GM19467 (cell line): Measurements from ENCODE around the gene TTLL11.
"Not testable (repeated sequence)": the region's sequence is repeated elsewhere in the genome, so short reads cannot be mapped to it uniquely, and the experiment has no call there.

Experiments
- ATAC-seq: cut with Tn5 transposase; IDR thresholded peaks from one replicate; pipeline ENCODE4 v1.9.1; 2021; ENCODE audit warnings: mild to moderate bottlenecking, moderate library complexity; ENCODE audit not compliant: unreplicated experiment

TTLL11 gene

DNA sequence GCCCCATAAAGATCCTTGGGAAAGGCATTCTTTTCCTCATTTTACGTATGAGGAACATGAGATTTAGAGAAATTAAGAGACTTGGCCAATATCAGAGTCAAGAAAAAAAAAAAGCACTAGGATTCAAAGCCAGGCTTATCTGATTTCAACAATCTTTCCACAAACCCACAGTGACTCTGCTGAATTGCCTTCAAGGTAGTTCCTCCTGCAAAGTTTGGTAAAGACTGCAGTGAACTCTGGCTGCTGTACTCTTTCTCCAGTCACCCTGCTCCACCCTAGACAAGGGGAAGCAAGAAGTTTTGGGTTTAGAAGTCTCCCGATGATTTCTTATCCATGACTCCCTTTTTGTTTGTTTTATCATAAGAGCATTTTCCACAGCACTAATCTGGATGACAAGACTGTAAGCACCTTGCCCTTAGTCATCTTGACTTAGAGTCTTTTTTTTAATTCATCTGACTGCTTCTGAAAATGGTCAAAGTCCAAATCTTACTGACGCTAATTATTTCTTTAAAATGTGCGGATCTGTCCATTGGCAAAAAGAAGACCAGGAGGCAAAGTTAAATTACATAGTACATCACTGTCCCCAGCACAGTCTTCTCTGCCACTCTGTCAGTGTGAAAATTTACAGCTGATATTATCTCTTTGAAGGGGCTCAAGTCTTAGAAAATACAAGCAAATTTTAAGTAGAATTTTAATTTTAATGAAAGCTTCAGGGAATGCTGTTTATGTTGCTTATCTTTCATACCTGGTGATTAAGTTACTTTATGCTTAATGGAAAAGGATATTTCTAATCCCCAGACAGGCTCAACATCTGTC, 180.1 kb downstream of the TTLL11 start:
- no peak for ATAC-seq

DNA sequence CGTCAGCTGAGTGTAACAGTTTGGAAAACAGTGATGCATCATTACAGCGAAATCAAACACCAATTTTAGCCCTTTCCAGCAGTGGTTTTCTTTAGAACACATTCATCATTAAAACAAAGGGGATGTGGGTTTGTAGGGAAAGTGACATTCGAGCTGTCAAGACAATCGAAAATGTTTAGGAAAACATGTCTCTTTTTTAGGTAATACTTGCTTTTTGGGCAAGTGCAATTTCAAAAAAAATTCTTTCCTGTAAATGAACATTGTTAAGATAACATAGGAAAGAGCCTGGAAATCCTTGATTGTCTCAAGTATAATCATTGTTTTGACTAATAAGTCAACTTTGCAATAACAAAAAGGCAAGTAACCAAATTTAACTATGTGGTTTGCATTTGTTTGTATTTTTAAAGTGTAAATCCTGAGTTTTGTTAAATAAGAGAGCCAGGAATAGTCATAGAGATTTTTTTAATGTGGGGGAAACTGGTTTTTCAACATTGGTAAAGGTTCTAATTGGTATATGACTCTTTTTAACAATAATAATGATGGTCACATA, 182.5 kb downstream of the TTLL11 start:
- ATAC-seq: no peak

GRCh38 chr9:121909111-121909510, 184.0 kb downstream of the TTLL11 start:
- no peak for ATAC-seq

GRCh38 chr9:121906074-121906870, 186.8 kb downstream of the TTLL11 start:
- ATAC-seq: no peak

DNA sequence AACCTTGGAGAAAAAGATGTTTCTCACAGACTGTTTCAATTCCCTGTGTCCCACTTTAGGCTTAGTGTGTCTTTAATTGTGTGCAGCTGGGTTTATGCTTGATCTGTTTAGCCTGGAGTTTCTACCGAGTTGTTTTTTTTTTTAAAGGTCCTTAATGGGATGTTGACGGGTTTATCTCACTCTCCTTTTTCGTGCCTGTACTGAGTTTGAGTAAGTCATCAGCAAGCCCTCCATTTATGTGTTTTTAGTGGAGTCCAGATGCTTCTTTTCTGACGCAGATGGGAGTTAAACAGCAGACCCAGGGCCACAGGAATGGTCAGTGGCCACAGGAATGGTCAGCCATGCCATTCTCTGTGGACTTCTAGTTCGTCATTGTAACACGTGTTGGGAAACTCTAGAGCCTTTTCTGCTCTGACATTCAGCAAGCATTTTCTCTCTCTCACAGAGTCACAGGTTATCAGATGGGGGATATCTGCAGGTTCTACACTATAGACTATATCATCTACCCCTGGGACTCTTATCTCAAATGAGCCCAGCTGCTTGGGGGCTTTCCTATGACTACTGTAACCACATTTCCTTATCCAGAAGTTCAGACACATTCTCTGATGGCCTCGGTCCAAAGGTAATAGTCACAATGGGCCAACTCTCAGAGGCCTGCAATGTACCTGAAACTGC, 190.5 kb downstream of the TTLL11 start:
- ATAC-seq: no peak

GRCh38 chr9:121901616-121902015, 191.5 kb downstream of the TTLL11 start:
- ATAC-seq: no peak

- no peak for ATAC-seq
These were observed 192.9 kb downstream of the TTLL11 start for GRCh38 chr9:121900163-121900562.

- no peak for ATAC-seq
These were observed 194.3 kb downstream of the TTLL11 start for GRCh38 chr9:121898856-121899255.

DNA sequence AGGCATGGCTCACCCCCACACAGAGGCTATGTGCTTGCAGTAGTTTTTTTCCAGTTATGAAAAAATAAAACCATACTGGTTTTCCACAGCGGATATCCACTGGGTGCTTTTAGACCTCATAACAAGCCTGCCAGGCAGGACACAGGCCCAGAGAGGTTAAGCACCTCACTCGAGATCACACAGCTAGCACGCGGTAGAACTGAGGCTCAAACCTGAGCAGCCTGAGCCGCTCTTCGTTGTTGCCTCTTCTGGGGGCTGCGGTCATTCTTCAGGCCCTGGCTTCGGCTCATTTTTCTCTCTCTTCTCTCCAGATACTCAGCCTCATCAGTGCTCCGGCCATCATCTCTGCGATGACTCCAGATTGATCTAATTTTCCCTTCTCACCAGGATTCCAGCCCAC, 196.0 kb downstream of the TTLL11 start:
- no peak for ATAC-seq

GRCh38 chr9:121896545-121896943, 196.6 kb downstream of the TTLL11 start:
- ATAC-seq: no peak

GRCh38 chr9:121895818-121896544, 197.1 kb downstream of the TTLL11 start:
- ATAC-seq: no peak

- ATAC-seq: no peak
These were observed 197.8 kb downstream of the TTLL11 start for GRCh38 chr9:121895358-121895757.

GRCh38 chr9:121894380-121894779, 198.7 kb downstream of the TTLL11 start:
- ATAC-seq: not testable (repeated sequence)

DNA sequence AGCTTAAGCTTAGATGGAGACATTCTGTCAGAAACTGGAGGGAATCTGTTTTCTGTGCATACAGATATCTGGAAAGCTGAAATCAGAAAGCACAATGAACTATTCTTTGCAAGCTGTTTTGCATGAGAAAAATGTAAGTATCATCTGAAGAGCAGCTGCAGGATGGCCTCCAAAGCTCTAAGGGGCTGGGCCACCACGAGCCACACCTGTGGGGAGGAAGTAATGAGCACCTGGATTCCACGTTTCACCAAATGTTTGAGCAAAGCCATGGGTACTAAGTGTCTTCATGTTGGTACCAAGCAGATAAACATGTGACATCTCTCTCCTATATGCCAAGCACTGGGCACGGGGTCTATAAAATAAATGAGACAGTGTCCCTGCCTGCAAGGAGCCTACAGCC, 199.3 kb downstream of the TTLL11 start:
- no peak for ATAC-seq

- no peak for ATAC-seq
These were observed 200.4 kb downstream of the TTLL11 start for GRCh38 chr9:121892706-121893105.

DNA sequence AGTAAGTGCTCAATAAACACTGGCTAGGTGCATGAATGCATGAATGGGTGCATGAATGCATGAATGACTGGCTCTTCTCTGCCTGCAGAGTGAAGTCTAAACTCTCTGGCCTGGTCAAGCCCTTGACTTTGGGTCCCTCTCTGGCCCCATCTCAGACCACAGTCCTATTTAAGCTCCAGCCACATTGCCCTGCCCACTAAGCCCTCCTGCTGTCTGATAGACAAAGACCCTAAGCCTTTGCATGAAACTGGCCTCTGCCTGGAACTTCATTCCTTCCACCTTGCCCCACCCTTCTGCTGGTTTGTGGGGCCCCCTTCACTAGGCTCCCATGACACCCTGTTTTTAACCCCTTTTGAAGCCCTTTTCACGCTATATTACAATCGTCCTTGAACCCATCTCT, 202.4 kb downstream of the TTLL11 start:
- ATAC-seq: no peak

- ATAC-seq: no peak
These were observed 203.0 kb downstream of the TTLL11 start for GRCh38 chr9:121889990-121890563.

GRCh38 chr9:121888438-121888775, 204.7 kb downstream of the TTLL11 start:
- ATAC-seq: no peak

DNA sequence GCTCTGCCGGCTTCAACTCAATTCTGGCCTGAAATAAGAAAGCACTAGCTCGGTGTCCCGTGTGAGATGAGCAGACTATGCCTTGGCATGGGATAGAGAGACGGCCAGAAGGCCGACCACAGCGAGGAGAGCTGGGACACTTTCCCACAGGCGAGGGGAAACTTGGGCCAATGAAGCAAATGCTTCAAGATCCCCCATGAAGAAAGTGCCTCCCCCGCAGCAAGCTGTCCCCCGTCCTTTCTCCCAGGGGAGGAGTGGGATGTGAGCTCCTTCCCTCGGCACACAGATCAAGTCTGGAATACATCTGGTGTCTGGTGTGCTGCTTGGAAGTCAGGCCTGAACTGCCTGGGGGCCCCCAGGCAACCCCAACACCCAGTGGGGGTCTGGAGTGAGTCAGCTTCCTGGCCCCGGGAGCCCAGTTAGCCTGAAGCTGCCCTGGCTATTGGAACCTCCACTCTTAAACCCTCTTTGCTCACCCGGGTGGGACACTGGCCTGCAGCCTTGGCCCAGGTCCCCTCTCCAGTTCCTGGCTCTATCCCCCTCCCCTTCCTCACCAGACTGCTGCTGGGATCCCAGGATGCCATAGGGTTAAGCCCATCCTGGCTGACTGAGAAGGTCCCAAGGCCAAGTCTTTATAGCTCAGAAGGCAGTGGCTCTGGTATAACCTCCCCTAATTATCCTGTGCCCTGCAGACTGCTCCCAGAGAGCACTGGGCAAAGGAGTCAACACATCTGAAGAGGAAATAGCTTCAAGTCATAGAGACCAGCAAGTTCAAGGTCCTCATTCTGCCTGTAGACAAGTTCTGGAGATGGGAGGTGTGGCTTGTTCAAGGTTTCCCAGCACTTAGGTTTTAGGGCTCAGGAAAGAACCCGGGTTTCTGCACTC, 205.3 kb downstream of the TTLL11 start:
- ATAC-seq: no peak
